Natural killer cell treated with Interleukin-12 subunit alpha and Interleukin-12 subunit beta and Interleukin-15 and Interleukin-18, amount 100 ng/mL, for 72 hours (primary cell): ENCODE data around the gene CES4A. TPM values are rescaled to one million over a fixed set of nuclear protein-coding genes. Genes with fewer than 3 reads are reported as not detected.
"Not testable (repeated sequence)": the region's sequence is repeated elsewhere in the genome, so short reads cannot be mapped to it uniquely, and the experiment has no call there.

Experiments
- ATAC-seq, 2 donors: fragments of 150-1000 bp; cut with Tn5 transposase in 1 of 2; sonication (Bioruptor Pico), chemical (Tn5 transposase) in 1 of 2; 2 replicates each; pipeline ENCODE4 v1.10.0; 2021
- DNase-seq: peaks from one replicate; pipeline ENCODE4 v3.0.0; 2022; ENCODE audit warnings: low spot score
- H3K27ac Mint-ChIP-seq, 2 donors: 1 replicate in 1 of 2; 2 replicates in 1 of 2; pipeline ENCODE4 v1.8.0; 2022; ENCODE audit warnings: mixed read lengths in 2 of 2, mild to moderate bottlenecking in 1 of 2, moderate library complexity in 1 of 2
- H3K27me3 Mint-ChIP-seq, 2 donors: 1 replicate in 1 of 2; 2 replicates in 1 of 2; pipeline ENCODE4 v1.8.0; 2022; ENCODE audit warnings: mixed read lengths in 2 of 2
- H3K36me3 Mint-ChIP-seq: one replicate; pipeline ENCODE4 v1.8.0; 2022; ENCODE audit warnings: mixed read lengths
- H3K4me1 Mint-ChIP-seq, 2 donors: 1 replicate in 1 of 2; 2 replicates in 1 of 2; pipeline ENCODE4 v1.8.0; 2022; ENCODE audit warnings: low read depth in 2 of 2, mixed read lengths in 2 of 2, mild to moderate bottlenecking in 1 of 2
- H3K4me3 Mint-ChIP-seq: one replicate; pipeline ENCODE4 v1.8.0; 2022; ENCODE audit warnings: mixed read lengths
- H3K9me3 Mint-ChIP-seq: 2 replicates; pipeline ENCODE4 v1.8.0; 2022; ENCODE audit warnings: mixed read lengths
- total RNA-seq, 2 donors: library from RNA; stranded (reverse); gene quantifications; one replicate each; pipeline ENCODE4 v1.2.3, GENCODE V29; 2022

The CES4A gene
- total RNA-seq, 2 donors from 2014 or later: 6.5 to 8.2 TPM

- DNase-seq, H3K27me3 Mint-ChIP-seq, ATAC-seq, H3K4me3 Mint-ChIP-seq, H3K9me3 Mint-ChIP-seq, H3K27ac Mint-ChIP-seq: not testable (repeated sequence)
- peaks cover 21 to 28% of the 10 kb centered on the region in 2 donors for H3K4me1 Mint-ChIP-seq
- H3K36me3 Mint-ChIP-seq: peaks cover 15% of the 10 kb centered on the region
These were observed 53.1 kb downstream of the CES4A start for GRCh38 chr16:67041520-67041919.

GRCh38 chr16:67043420-67043819, 55.0 kb downstream of the CES4A start:
- ATAC-seq (no peak), DNase-seq (no peak)
- Mint-ChIP-seq H3K4me1 (peaks cover 22 to 28% of the 10 kb centered on the region in 2 donors), H3K27ac (no peak overlapping the region), H3K4me3 (no peak overlapping the region), H3K9me3 (no peaks in the 10 kb centered on the region), H3K27me3 (no peaks in the 10 kb centered on the region), H3K36me3 (peaks cover 15% of the 10 kb centered on the region)

DNA sequence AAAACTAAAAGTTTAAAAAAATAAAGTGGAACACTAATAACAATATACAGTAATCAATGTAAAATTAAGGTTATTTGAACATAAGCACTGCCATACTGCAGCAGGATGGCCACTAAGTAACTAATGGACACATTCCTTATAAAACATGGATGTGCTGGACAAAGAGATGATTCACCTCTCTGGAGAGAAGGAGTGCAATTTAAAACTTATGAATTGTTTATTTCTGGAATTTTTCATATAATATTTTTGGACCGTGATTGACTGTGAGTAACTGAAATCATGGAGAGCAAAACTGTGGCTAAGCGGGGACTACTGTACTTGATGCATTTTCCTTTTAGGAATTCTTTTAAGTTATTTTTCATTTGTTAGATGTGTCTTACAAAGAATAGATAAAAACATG, 62.4 kb downstream of the CES4A start:
- Mint-ChIP-seq H3K4me1 (peaks cover 28 to 34% of the 10 kb centered on the region in 2 donors), H3K27me3 (no peaks in the 10 kb centered on the region), H3K4me3 (no peak overlapping the region), H3K27ac (no peak overlapping the region), H3K9me3 (no peaks in the 10 kb centered on the region), H3K36me3 (no peaks in the 10 kb centered on the region)
- ATAC-seq: no peak
- DNase-seq: no peak

GRCh38 chr16:67052399-67052798, 64.0 kb downstream of the CES4A start:
- DNase-seq: no peak
- Mint-ChIP-seq H3K4me1 (peaks cover 34 to 35% of the 10 kb centered on the region in 2 donors), H3K27me3 (no peaks in the 10 kb centered on the region), H3K9me3 (no peaks in the 10 kb centered on the region), H3K27ac (peak overlapping the region; percentile 74 to 90), H3K4me3 (peak overlapping the region; percentile 74), H3K36me3 (peaks cover 6% of the 10 kb centered on the region)
- no peak for ATAC-seq

DNA sequence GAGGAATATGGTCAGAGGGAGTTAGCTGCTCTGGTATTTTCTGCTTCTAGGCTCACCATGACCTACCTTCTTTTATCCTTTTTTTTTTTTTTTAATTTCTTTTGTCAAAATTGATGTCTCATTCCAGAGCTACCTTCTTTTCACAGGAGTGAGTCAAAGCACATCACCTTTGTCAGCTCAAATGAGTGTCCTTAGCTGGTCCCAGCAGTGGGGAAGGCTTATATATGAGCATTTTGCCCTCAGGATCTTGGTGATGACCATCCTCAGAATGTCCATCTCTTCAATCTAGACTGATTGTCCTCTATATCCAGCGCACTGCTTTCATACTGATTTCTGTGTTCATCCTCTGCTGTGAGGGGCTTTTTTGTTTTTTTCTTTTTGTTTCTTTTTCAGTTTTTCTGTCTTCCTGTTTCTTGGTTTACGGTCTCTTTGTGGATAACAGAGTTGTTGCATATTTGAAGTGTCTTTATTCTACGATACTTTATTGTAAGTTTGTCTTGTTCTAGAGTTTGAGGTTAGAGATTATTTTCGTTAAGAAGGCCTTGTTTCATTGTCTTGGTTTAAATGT, 65.5 kb downstream of the CES4A start:
- ATAC-seq: peak; percentile 60 to 66
- Mint-ChIP-seq H3K4me3 (peak overlapping the region; percentile 74), H3K27me3 (no peaks in the 10 kb centered on the region), H3K4me1 (peaks cover 35 to 36% of the 10 kb centered on the region in 2 donors), H3K36me3 (peaks cover 6% of the 10 kb centered on the region), H3K9me3 (no peaks in the 10 kb centered on the region), H3K27ac (peak overlapping the region; percentile 74 to 90)
- no peak for DNase-seq

- H3K27ac Mint-ChIP-seq: peak overlapping the region; percentile 74 to 90
- ATAC-seq: no peak
- peaks cover 6% of the 10 kb centered on the region for H3K36me3 Mint-ChIP-seq
- DNase-seq: no peak
- H3K9me3 Mint-ChIP-seq: no peaks in the 10 kb centered on the region
- peaks cover 35 to 41% of the 10 kb centered on the region in 2 donors for H3K4me1 Mint-ChIP-seq
- peak overlapping the region; percentile 74 for H3K4me3 Mint-ChIP-seq
- no peaks in the 10 kb centered on the region for H3K27me3 Mint-ChIP-seq
These were observed 66.5 kb downstream of the CES4A start for GRCh38 chr16:67054901-67055300.

- Mint-ChIP-seq H3K36me3 (peaks cover 6% of the 10 kb centered on the region), H3K27ac (peak overlapping the region; percentile 74 to 90), H3K9me3 (no peaks in the 10 kb centered on the region), H3K4me1 (peaks cover 35 to 44% of the 10 kb centered on the region in 2 donors), H3K27me3 (no peaks in the 10 kb centered on the region), H3K4me3 (peak overlapping the region; percentile 69)
- ATAC-seq (peak; percentile 82 to 93), DNase-seq (no peak)
These were observed 67.5 kb downstream of the CES4A start for GRCh38 chr16:67055712-67056487.

Other genes starting within 250 kb of the CES4A start
- 100 to 1,000 TPM in 1 of 2 donors, 10 to 100 TPM in 1; 74.0 to 101 TPM for gene DYNC1LI2, start 237.0 kb upstream of the CES4A start, total RNA-seq
- gene TERB1, start 187.0 kb upstream of the CES4A start, total RNA-seq: under 1 TPM; 0.38 to 0.64 TPM
- gene NAE1, start 157.6 kb upstream of the CES4A start, total RNA-seq: 10 to 100 TPM; 69.4 to 98.3 TPM
- not detected for gene CA7, start 144.2 kb upstream of the CES4A start, total RNA-seq
- gene PDP2, start 108.1 kb upstream of the CES4A start, total RNA-seq: 10 to 100 TPM; 28.0 to 35.0 TPM
- gene CDH16, start 69.7 kb upstream of the CES4A start, total RNA-seq: not detected
- gene RRAD, start 63.1 kb upstream of the CES4A start, total RNA-seq: 10 to 100 TPM in 1 of 2 donors, 1 to 10 TPM in 1; 2.3 to 12.8 TPM
- 100 to 1,000 TPM; 147 to 153 TPM for gene CIAO2B, start 54.2 kb upstream of the CES4A start, total RNA-seq
- 10 to 100 TPM; 27.7 to 36.7 TPM for gene CES2, start 53.1 kb upstream of the CES4A start, total RNA-seq
- 1 to 10 TPM in 1 of 2 donors, not detected in 1; 1.6 TPM for gene CES3, start 27.3 kb upstream of the CES4A start, total RNA-seq
- 100 to 1,000 TPM; 128 to 161 TPM for gene CBFB, start 40.6 kb downstream of the CES4A start, total RNA-seq
- 10 to 100 TPM; 14.3 to 26.7 TPM for gene PHAF1, start 121.4 kb downstream of the CES4A start, total RNA-seq
- 1 to 10 TPM; 3.3 to 3.8 TPM for gene B3GNT9, start 162.4 kb downstream of the CES4A start, total RNA-seq
- 10 to 100 TPM; 38.5 to 51.2 TPM for gene TRADD, start 171.3 kb downstream of the CES4A start, total RNA-seq
- 10 to 100 TPM; 15.3 to 16.8 TPM for gene FBXL8, start 171.4 kb downstream of the CES4A start, total RNA-seq
- gene HSF4, start 176.2 kb downstream of the CES4A start, total RNA-seq: 10 to 100 TPM; 17.2 to 19.4 TPM
- 10 to 100 TPM; 10.5 to 20.1 TPM for gene NOL3, start 181.9 kb downstream of the CES4A start, total RNA-seq
- gene MATCAP1, start 195.4 kb downstream of the CES4A start, total RNA-seq: 10 to 100 TPM; 33.2 to 33.8 TPM
- gene EXOC3L1, start 201.5 kb downstream of the CES4A start, total RNA-seq: under 1 TPM in 1 of 2 donors, not detected in 1; 0.38 TPM
- gene E2F4, start 203.6 kb downstream of the CES4A start, total RNA-seq: 100 to 1,000 TPM; 110 to 188 TPM
- 10 to 100 TPM in 1 of 2 donors, 1 to 10 TPM in 1; 3.6 to 13.9 TPM for gene ELMO3, start 210.5 kb downstream of the CES4A start, total RNA-seq
- gene TMEM208, start 238.5 kb downstream of the CES4A start, total RNA-seq: 10 to 100 TPM; 55.1 to 56.1 TPM